ENCODE measurements around the gene GNG4.
"Not testable (repeated sequence)": the region's sequence is repeated elsewhere in the genome, so short reads cannot be mapped to it uniquely, and the experiment has no call there.

GNG4 gene

GRCh38 chr1:235579891-235580290 is 69.7 kb downstream of the GNG4 start:
- no peak for DNase-seq

- DNase-seq: no peak
Observed at GRCh38 chr1:235575597-235575996, 74.0 kb downstream of the GNG4 start.

- DNase-seq: no peak
Observed at GRCh38 chr1:235573880-235574279, 75.7 kb downstream of the GNG4 start.

GRCh38 chr1:235572971-235573370 is 76.6 kb downstream of the GNG4 start:
- DNase-seq: not testable (repeated sequence)

GRCh38 chr1:235571482-235571881 is 78.1 kb downstream of the GNG4 start:
- DNase-seq: no peak

GRCh38 chr1:235567812-235568503 is 81.6 kb downstream of the GNG4 start:
- no peak for DNase-seq

GRCh38 chr1:235566084-235566483 is 83.5 kb downstream of the GNG4 start:
- DNase-seq: no peak

GRCh38 chr1:235563513-235564061 is 86.0 kb downstream of the GNG4 start:
- no peak for DNase-seq

GRCh38 chr1:235562589-235562988 is 87.0 kb downstream of the GNG4 start:
- DNase-seq: no peak

GRCh38 chr1:235558621-235559169 is 90.9 kb downstream of the GNG4 start:
- no peak for DNase-seq

- DNase-seq: peak; percentile 5
Observed at GRCh38 chr1:235557495-235557894, 92.1 kb downstream of the GNG4 start.

GRCh38 chr1:235556807-235557206 is 92.8 kb downstream of the GNG4 start:
- no peak for DNase-seq

GRCh38 chr1:235553112-235553551 is 96.5 kb downstream of the GNG4 start:
- DNase-seq: no peak

GRCh38 chr1:235552146-235552716 is 97.4 kb downstream of the GNG4 start:
- DNase-seq: no peak

GRCh38 chr1:235549351-235550139 is 100.0 kb downstream of the GNG4 start:
- DNase-seq: no peak

GRCh38 chr1:235546369-235547155 is 103.0 kb downstream of the GNG4 start:
- not testable (repeated sequence) for DNase-seq

GRCh38 chr1:235545292-235545930 is 104.2 kb downstream of the GNG4 start:
- DNase-seq: no peak

GRCh38 chr1:235542845-235543244 is 106.7 kb downstream of the GNG4 start:
- DNase-seq: not testable (repeated sequence)

GRCh38 chr1:235533476-235534168 is 116.0 kb downstream of the GNG4 start:
- DNase-seq: no peak

- DNase-seq: no peak
Observed at GRCh38 chr1:235532360-235532759, 117.2 kb downstream of the GNG4 start.

GRCh38 chr1:235527196-235527814 is 122.3 kb downstream of the GNG4 start:
- no peak for DNase-seq
